ENCODE measurements around the gene FBXW7.

The FBXW7 gene

DNA sequence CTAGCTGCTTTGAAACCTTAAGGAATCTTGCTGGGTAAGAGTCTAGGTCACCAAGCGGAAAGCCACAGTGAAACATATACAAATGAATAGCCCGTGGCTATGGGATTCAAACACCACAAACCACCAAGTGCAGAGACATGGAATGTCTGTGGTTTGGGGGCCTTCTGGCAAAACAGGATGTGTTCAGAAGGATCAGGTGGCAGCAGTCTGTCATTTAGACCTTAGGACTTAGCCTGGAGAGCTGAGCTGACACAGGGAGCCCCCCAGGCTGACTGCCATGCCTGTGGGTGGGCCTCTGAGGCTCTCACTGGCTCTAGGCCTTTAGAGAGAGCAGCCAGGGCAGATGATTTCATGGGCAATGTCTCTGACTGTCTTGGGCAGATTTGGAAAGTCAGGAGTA lies 225.6 kb downstream of the FBXW7 start:
- TF ChIP-seq NFIC (IDR thresholded peaks at IDR 0.05) (no peak), MAX (IDR thresholded peaks at IDR 0.05) (no peak), TAF1 (IDR thresholded peaks at IDR 0.05; ENCODE audit: low read depth) (no peak), TCF12 (IDR thresholded peaks at IDR 0.05; ENCODE audit: low read depth) (no peak), CREB1 (IDR thresholded peaks at IDR 0.05; ENCODE audit: low read depth) (no peak)
- TF ChIP-seq, protein P1, sequence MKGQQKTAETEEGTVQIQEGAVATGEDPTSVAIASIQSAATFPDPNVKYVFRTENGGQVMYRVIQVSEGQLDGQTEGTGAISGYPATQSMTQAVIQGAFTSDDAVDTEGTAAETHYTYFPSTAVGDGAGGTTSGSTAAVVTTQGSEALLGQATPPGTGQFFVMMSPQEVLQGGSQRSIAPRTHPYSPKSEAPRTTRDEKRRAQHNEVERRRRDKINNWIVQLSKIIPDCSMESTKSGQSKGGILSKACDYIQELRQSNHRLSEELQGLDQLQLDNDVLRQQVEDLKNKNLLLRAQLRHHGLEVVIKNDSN (IDR thresholded peaks at IDR 0.05) = no peak

DNA sequence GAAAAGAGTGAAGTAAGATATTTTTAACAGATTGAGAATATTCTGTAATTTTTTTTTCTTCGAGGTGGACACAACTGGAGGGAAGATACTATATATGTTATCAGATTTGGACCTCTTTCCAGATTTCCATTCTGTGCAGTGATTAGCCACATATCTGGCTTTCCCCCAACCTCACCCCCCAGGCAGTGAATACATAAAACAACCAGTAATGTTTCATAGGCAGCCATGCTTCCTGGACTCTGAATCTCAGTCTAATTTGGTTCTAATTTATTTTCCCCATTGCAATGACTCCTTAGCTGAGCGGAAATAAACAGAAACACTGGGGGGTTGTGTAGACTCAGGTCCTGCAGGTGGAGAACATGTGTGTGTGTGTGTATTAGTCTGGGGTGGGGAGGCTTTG lies 226.5 kb downstream of the FBXW7 start:
- TF ChIP-seq TAF1 (IDR thresholded peaks at IDR 0.05; ENCODE audit: low read depth) = no peak
- TF ChIP-seq EGR1 (IDR thresholded peaks at IDR 0.05) = no peak
- TF ChIP-seq CEBPB (IDR thresholded peaks at IDR 0.05) = no peak
- no peak for TF ChIP-seq CREB1 (IDR thresholded peaks at IDR 0.05; ENCODE audit: low read depth)
- no peak for TF ChIP-seq ZBTB7A (IDR thresholded peaks at IDR 0.05; ENCODE audit: low read depth)
- no peak for TF ChIP-seq TCF12 (IDR thresholded peaks at IDR 0.05; ENCODE audit: low read depth)
- TF ChIP-seq RAD21 (IDR thresholded peaks at IDR 0.05; ENCODE audit: low read depth) = no peak
- no peak for TF ChIP-seq FOXM1 (IDR thresholded peaks at IDR 0.05; ENCODE audit: borderline replicate concordance, low read depth)
- no peak for TF ChIP-seq EP300 (IDR thresholded peaks at IDR 0.05; ENCODE audit: borderline replicate concordance)
- TF ChIP-seq, protein P2, sequence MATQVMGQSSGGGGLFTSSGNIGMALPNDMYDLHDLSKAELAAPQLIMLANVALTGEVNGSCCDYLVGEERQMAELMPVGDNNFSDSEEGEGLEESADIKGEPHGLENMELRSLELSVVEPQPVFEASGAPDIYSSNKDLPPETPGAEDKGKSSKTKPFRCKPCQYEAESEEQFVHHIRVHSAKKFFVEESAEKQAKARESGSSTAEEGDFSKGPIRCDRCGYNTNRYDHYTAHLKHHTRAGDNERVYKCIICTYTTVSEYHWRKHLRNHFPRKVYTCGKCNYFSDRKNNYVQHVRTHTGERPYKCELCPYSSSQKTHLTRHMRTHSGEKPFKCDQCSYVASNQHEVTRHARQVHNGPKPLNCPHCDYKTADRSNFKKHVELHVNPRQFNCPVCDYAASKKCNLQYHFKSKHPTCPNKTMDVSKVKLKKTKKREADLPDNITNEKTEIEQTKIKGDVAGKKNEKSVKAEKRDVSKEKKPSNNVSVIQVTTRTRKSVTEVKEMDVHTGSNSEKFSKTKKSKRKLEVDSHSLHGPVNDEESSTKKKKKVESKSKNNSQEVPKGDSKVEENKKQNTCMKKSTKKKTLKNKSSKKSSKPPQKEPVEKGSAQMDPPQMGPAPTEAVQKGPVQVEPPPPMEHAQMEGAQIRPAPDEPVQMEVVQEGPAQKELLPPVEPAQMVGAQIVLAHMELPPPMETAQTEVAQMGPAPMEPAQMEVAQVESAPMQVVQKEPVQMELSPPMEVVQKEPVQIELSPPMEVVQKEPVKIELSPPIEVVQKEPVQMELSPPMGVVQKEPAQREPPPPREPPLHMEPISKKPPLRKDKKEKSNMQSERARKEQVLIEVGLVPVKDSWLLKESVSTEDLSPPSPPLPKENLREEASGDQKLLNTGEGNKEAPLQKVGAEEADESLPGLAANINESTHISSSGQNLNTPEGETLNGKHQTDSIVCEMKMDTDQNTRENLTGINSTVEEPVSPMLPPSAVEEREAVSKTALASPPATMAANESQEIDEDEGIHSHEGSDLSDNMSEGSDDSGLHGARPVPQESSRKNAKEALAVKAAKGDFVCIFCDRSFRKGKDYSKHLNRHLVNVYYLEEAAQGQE (IDR thresholded peaks at IDR 0.05; ENCODE audit: low read depth) = no peak
- TF ChIP-seq NFIC (IDR thresholded peaks at IDR 0.05) = no peak
- TF ChIP-seq MAX (IDR thresholded peaks at IDR 0.05) = no peak
- no peak for TF ChIP-seq TEAD4 (IDR thresholded peaks at IDR 0.05)
- TF ChIP-seq, protein P1 (IDR thresholded peaks at IDR 0.05) = no peak
- no peak for TF ChIP-seq YY1 (IDR thresholded peaks at IDR 0.05; ENCODE audit: low read depth)

GRCh38 chr4:152308951-152309350 lies 226.9 kb downstream of the FBXW7 start:
- TF ChIP-seq EGR1 (IDR thresholded peaks at IDR 0.05) (no peak), CEBPB (IDR thresholded peaks at IDR 0.05) (no peak), RAD21 (IDR thresholded peaks at IDR 0.05; ENCODE audit: low read depth) (no peak), CREB1 (IDR thresholded peaks at IDR 0.05; ENCODE audit: low read depth) (no peak), TEAD4 (IDR thresholded peaks at IDR 0.05) (no peak)

- TF ChIP-seq CEBPB (IDR thresholded peaks at IDR 0.05) (no peak), RAD21 (IDR thresholded peaks at IDR 0.05; ENCODE audit: low read depth) (peak; percentile 31; the same call in 1 of the 2 replicates)
These were observed 228.2 kb downstream of the FBXW7 start for GRCh38 chr4:152307669-152308068.

- TF ChIP-seq EGR1 (IDR thresholded peaks at IDR 0.05) (no peak), MAX (IDR thresholded peaks at IDR 0.05) (no peak), ZBTB7A (IDR thresholded peaks at IDR 0.05; ENCODE audit: low read depth) (no peak), TEAD4 (IDR thresholded peaks at IDR 0.05) (no peak), FOXM1 (IDR thresholded peaks at IDR 0.05; ENCODE audit: borderline replicate concordance, low read depth) (no peak), TAF1 (IDR thresholded peaks at IDR 0.05; ENCODE audit: low read depth) (no peak), TCF12 (IDR thresholded peaks at IDR 0.05; ENCODE audit: low read depth) (no peak)
- TF ChIP-seq, protein P2 (IDR thresholded peaks at IDR 0.05; ENCODE audit: low read depth) = no peak
These were observed 229.4 kb downstream of the FBXW7 start for GRCh38 chr4:152306541-152306940.

DNA sequence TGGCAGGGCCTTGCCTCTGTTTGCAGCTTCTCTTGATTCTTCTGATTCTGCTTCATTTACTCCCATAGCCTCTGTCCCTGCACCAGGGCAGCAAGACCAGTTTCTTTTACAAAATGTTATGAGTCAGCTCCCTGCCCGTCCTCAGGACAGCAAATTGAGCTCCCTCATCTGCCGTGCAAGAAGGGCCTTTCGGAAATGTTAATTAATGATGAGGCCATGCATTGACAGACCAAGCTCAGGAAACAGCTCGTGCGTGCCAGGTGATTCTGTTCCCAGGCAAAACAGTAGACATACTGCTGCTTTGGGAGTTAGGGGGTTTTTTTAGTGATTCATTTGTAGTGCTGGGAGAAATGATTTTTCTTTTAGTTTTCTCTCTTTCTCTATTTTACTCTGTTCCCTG lies 231.7 kb downstream of the FBXW7 start:
- TF ChIP-seq, protein P2 (IDR thresholded peaks at IDR 0.05; ENCODE audit: low read depth) = no peak
- TF ChIP-seq EP300 (IDR thresholded peaks at IDR 0.05; ENCODE audit: borderline replicate concordance) = no peak
- TF ChIP-seq RAD21 (IDR thresholded peaks at IDR 0.05; ENCODE audit: low read depth) = no peak
- TF ChIP-seq NFIC (IDR thresholded peaks at IDR 0.05) = no peak
- no peak for TF ChIP-seq CREB1 (IDR thresholded peaks at IDR 0.05; ENCODE audit: low read depth)
- no peak for TF ChIP-seq TCF12 (IDR thresholded peaks at IDR 0.05; ENCODE audit: low read depth)
- no peak for TF ChIP-seq YY1 (IDR thresholded peaks at IDR 0.05; ENCODE audit: low read depth)
- TF ChIP-seq MAX (IDR thresholded peaks at IDR 0.05) = no peak
- TF ChIP-seq FOXM1 (IDR thresholded peaks at IDR 0.05; ENCODE audit: borderline replicate concordance, low read depth) = no peak
- no peak for TF ChIP-seq CEBPB (IDR thresholded peaks at IDR 0.05)
- TF ChIP-seq TAF1 (IDR thresholded peaks at IDR 0.05; ENCODE audit: low read depth) = no peak
- TF ChIP-seq EGR1 (IDR thresholded peaks at IDR 0.05) = no peak
- TF ChIP-seq, protein P1 (IDR thresholded peaks at IDR 0.05) = no peak
